HepG2 (cell line): ENCODE data around the gene SMAD2. TPM values are rescaled to one million over a fixed set of nuclear protein-coding genes. Genes with fewer than 3 reads are reported as not detected.

Source experiments
- ATAC-seq: fragments of 200-7000 bp; cut with Tn5 transposase; 3 replicates; pipeline ENCODE4 v1.9.1; 2020; ENCODE audit warnings: mild to moderate bottlenecking, moderate library complexity
- BruUV-seq: library from RNA; stranded (reverse); fragments of 400-500 nt; replicated peaks from 2 replicates; lab custom pipeline; 2021; lab: Mats Ljungman, UMichigan
- CTCF ChIA-PET: fragments of 300-600 bp; formaldehyde crosslinking; extraction: SDS; loops from one replicate; lab custom pipeline; 2021; ENCODE audit warnings: low total read pairs, inconsistent platforms, low intra/inter-chr PET ratio; lab: Yijun Ruan, JAX
- POLR2A ChIA-PET: fragments of 350-600 bp; sonication (Branson Sonifier 250); formaldehyde crosslinking; loops from one replicate; lab custom pipeline; 2020; ENCODE audit warnings: antibody characterized with exemption, inconsistent platforms; lab: Yijun Ruan, JAX
- DNase-seq: peaks from one replicate; pipeline ENCODE4 v3.0.0-alpha.2; 2015; ENCODE audit warnings: low spot score
- FAIRE-seq: peaks from 3 replicates; lab custom pipeline; 2011; peaks lifted over from hg19 to GRCh38; lab: Jason Lieb, UNC
- H2AFZ ChIP-seq: one replicate; pipeline ENCODE4 v1.6.1; 2011; ENCODE audit warnings: low read length, inconsistent platforms
- H3K27ac ChIP-seq: fragments of 300-600 bp; 3 replicates; pipeline ENCODE4 v1.8.0; 2011; ENCODE audit warnings: mixed run types, mild to moderate bottlenecking, mixed read lengths, low read length, inconsistent platforms; ENCODE audit not compliant: insufficient read depth; ENCODE audit errors: extremely low read length
- H3K27me3 ChIP-seq, 2 experiments: fragments of 200-600 bp in 1 of 2; 2 replicates in 1 of 2; 3 replicates in 1 of 2; pipeline versions ENCODE4 v1.6.0 to v1.8.0; 2011; ENCODE audit warnings: low read length in 2 of 2, mild to moderate bottlenecking in 2 of 2, moderate library complexity in 2 of 2, inconsistent platforms in 1 of 2; ENCODE audit not compliant: insufficient read depth in 2 of 2, control insufficient read depth in 1 of 2
- H3K36me3 ChIP-seq, 2 experiments: fragments of 200-600 bp in 1 of 2; replicated peaks in 1 of 2; 2 replicates in 1 of 2; 3 replicates in 1 of 2; pipeline versions ENCODE4 v1.5.1 to v1.8.0; 2011; ENCODE audit warnings: low read length in 2 of 2, inconsistent platforms in 1 of 2; ENCODE audit not compliant: insufficient read depth in 2 of 2, control insufficient read depth in 1 of 2
- H3K4me1 ChIP-seq: 2 replicates; pipeline ENCODE4 v1.5.1; 2012; ENCODE audit warnings: low read length, inconsistent platforms; ENCODE audit not compliant: insufficient read depth
- H3K4me2 ChIP-seq: 2 replicates; pipeline ENCODE4 v1.6.0; 2011; ENCODE audit warnings: low read depth, low read length, inconsistent platforms
- H3K4me3 ChIP-seq, 3 experiments: fragments of 200-600 bp in 1 of 3; sonication (generic), shearing (Covaris generic) in 1 of 3; replicated peaks in 1 of 3; 2 replicates each; pipeline ENCODE4 v1.5.1; 2011 to 2016; ENCODE audit warnings: low read length in 3 of 3, inconsistent platforms in 2 of 3, low read depth in 2 of 3, mild to moderate bottlenecking in 2 of 3, control low read depth in 1 of 3, mixed read lengths in 1 of 3; ENCODE audit not compliant: insufficient read depth in 1 of 3
- H3K79me2 ChIP-seq: one replicate; pipeline ENCODE4 v1.6.1; 2011; ENCODE audit warnings: low read length, inconsistent platforms; ENCODE audit not compliant: insufficient read depth
- H3K9ac ChIP-seq: 2 replicates; pipeline ENCODE4 v1.6.0; 2011; ENCODE audit warnings: mild to moderate bottlenecking, low read depth, low read length, inconsistent platforms; ENCODE audit not compliant: insufficient read depth
- H3K9me3 ChIP-seq: 2 replicates; pipeline ENCODE4 v1.5.1; 2012; ENCODE audit warnings: mild to moderate bottlenecking, low read length
- H4K20me1 ChIP-seq: 2 replicates; pipeline ENCODE4 v1.6.0; 2011; ENCODE audit warnings: inconsistent platforms, mild to moderate bottlenecking, low read length, moderate library complexity; ENCODE audit not compliant: insufficient read depth
- ATF4 ChIP-seq, 2 experiments: fragments of 450-650 bp in 1 of 2; sonication (generic) in 1 of 2; formaldehyde crosslinking; IDR thresholded peaks; 2 replicates each; pipeline versions ENCODE4 v1.5.0 to v1.8.0; 2020 to 2022; ENCODE audit warnings: mild to moderate bottlenecking in 1 of 2, missing genetic modification reagents in 1 of 2
- BATF2 ChIP-seq: sonication (generic); formaldehyde crosslinking; IDR thresholded peaks from 2 replicates; pipeline ENCODE4 v1.8.0; 2022; ENCODE audit warnings: mild to moderate bottlenecking, missing genetic modification reagents, moderate library complexity
- HMGXB4 ChIP-seq, 2 experiments: sonication (generic) in 1 of 2; formaldehyde crosslinking in 1 of 2; IDR thresholded peaks; 2 replicates each; pipeline versions ENCODE4 v1.4.0 to v1.6.1; 2018 to 2020; ENCODE audit warnings: missing genetic modification reagents in 2 of 2, borderline replicate concordance in 1 of 2, low read depth in 1 of 2, mild to moderate bottlenecking in 1 of 2, missing biosample characterization in 1 of 2
- HOXA7 ChIP-seq: sonication (generic); formaldehyde crosslinking; IDR thresholded peaks from 2 replicates; pipeline ENCODE4 v1.8.1; 2022; ENCODE audit warnings: mild to moderate bottlenecking, missing genetic modification reagents, moderate library complexity
- RNF219 ChIP-seq: sonication (generic); formaldehyde crosslinking; IDR thresholded peaks from 2 replicates; pipeline ENCODE4 v1.5.0; 2020; ENCODE audit warnings: mild to moderate bottlenecking, missing genetic modification reagents
- SNRNP70 ChIP-seq: fragments of 200-400 bp; formaldehyde crosslinking; IDR thresholded peaks from 2 replicates; pipeline ENCODE4 v1.6.1; 2017; ENCODE audit warnings: mild to moderate bottlenecking, low read depth, low read length, moderate library complexity
- U2AF2 ChIP-seq: fragments of 200-400 bp; formaldehyde crosslinking; IDR thresholded peaks from 2 replicates; pipeline ENCODE4 v1.6.1; 2017; ENCODE audit warnings: low read depth, mild to moderate bottlenecking, low read length
- ZBTB49 ChIP-seq: sonication (generic); formaldehyde crosslinking; IDR thresholded peaks from 2 replicates; pipeline ENCODE4 v1.4.0; 2020; ENCODE audit warnings: missing genetic modification reagents, borderline replicate concordance
- ZNF230 ChIP-seq: sonication (generic); formaldehyde crosslinking; IDR thresholded peaks from 2 replicates; pipeline ENCODE4 v1.4.0; 2020; ENCODE audit warnings: mild to moderate bottlenecking, missing genetic modification reagents
- ZNF770 ChIP-seq: sonication (generic); formaldehyde crosslinking; IDR thresholded peaks from 2 replicates; pipeline ENCODE4 v1.5.0; 2020; ENCODE audit warnings: mild to moderate bottlenecking, missing genetic modification reagents
- WGBS: methylation state at CpG from one replicate; pipeline ENCODE4 v1.1.6; 2017; ENCODE audit warnings: low lambda C conversion rate; 5-methylcytosine and 5-hydroxymethylcytosine counted together
- in situ Hi-C: cut with HindIII; loops from 2 replicates; pipeline ENCODE4 v1.10.0; 2017; ENCODE audit warnings: low pct_unique_long_range_greater_than_20kb; ENCODE audit not compliant: extremely low pct_ligation_motif_present
- intact Hi-C: fragments of 100-400 bp; cut with micrococcal nuclease; formaldehyde crosslinking; loops from one replicate; pipeline ENCODE4 v1.10.0; 2022; ENCODE audit not compliant: unreplicated experiment
- polyA plus RNA-seq, 8 experiments: library from polyadenylated mRNA; depleted of rRNA in 3 of 8; stranded (reverse) in 7 of 8; unstranded in 1 of 8; fragments of >200 nt; fragmentation: Illumina TruSeq in 4 of 8; extraction: Trizol in 4 of 8; gene quantifications; 2 replicates each; pipeline versions ENCODE4 v1.2.1 to v1.2.3, GENCODE V29; 2011 to 2016; ENCODE audit warnings: low read depth in 4 of 8, missing spikeins in 1 of 8, mixed read lengths in 1 of 8; ENCODE audit not compliant: insufficient read depth in 1 of 8
- total RNA-seq, 5 experiments: library from RNA; depleted of rRNA; stranded (reverse); fragments of >200 nt; fragmentation: Illumina TruSeq; extraction: Trizol; gene quantifications; 2 replicates each; pipeline ENCODE4 v1.2.3, GENCODE V29; 2016; ENCODE audit warnings: low read depth in 1 of 5

SMAD2 gene
- total and polyA plus RNA-seq, 2 of the 13 experiments (the other 11 are each of a cell fraction or from before 2014, with no cell fraction given), result 40.2 to 96.2 TPM

GRCh38 chr18:47946889-47947288 lies 16.4 kb upstream of the SMAD2 start:
- in situ Hi-C loops (no loop called here), intact Hi-C loops (no loop called here)
- Histone ChIP-seq H4K20me1 (no peaks in the 10 kb centered on the region), H3K79me2 (no peaks in the 10 kb centered on the region), H3K4me1 (no peaks in the 10 kb centered on the region), H2AFZ (no peak overlapping the region), H3K36me3 (no peaks in the 10 kb centered on the region), H3K4me2 (no peak overlapping the region), H3K9me3 (no peaks in the 10 kb centered on the region), H3K9ac (no peak overlapping the region), H3K27ac (no peak overlapping the region), H3K27me3 (0 out of 5 replicates have a peak, but pooled peaks cover 0 to 9% of the 10 kb centered on the region in 2 experiments), H3K4me3 (no peak overlapping the region)
- ATAC-seq (no peak), FAIRE-seq (no peak), DNase-seq (no peak)
- 56% methylated on average over 4 of the region's 4 CpGs for WGBS
- ChIA-PET POLR2A (no interaction called here), CTCF (no interaction called here)
- TF ChIP-seq U2AF2, result no peak
- no peak for TF ChIP-seq HOXA7 (CRISPR knock-in tag)
- no peak for TF ChIP-seq ZBTB49 (CRISPR knock-in tag)
- no peak for TF ChIP-seq ZNF770
- no peak for TF ChIP-seq SNRNP70
- no peak for TF ChIP-seq HMGXB4 (CRISPR knock-in tag; IDR thresholded peaks at IDR 0.05; ENCODE audit: borderline replicate concordance in 1 of 2, low read depth in 1 of 2)
- TF ChIP-seq RNF219 (CRISPR knock-in tag), result no peak
- TF ChIP-seq ZNF230, result no peak
- TF ChIP-seq ATF4 (CRISPR knock-in tag; IDR thresholded peaks at IDR 0.05), result no peak
- no peak for TF ChIP-seq BATF2 (CRISPR knock-in tag)
- BruUV-seq, result no TSS peak
